Measurements from ENCODE around the gene RAF1.
"Not testable (repeated sequence)": the region's sequence is repeated elsewhere in the genome, so short reads cannot be mapped to it uniquely, and the experiment has no call there.

Gene RAF1

GRCh38 chr3:12663936-12664908 lies at the start of gene RAF1:
Gene RAF1 (minus strand): TSS chr3:12664117. CDS start chr3:12618721, 45,396 bp downstream.
- peak; percentile 97 for DNase-seq

- no peak for DNase-seq
These were observed 46.1 kb upstream of the RAF1 start for GRCh38 chr3:12710062-12710461.

GRCh38 chr3:12709334-12709733 lies 45.4 kb upstream of the RAF1 start:
- DNase-seq, result no peak

- DNase-seq, result no peak
These were observed 44.8 kb upstream of the RAF1 start for GRCh38 chr3:12708584-12709192.

DNA sequence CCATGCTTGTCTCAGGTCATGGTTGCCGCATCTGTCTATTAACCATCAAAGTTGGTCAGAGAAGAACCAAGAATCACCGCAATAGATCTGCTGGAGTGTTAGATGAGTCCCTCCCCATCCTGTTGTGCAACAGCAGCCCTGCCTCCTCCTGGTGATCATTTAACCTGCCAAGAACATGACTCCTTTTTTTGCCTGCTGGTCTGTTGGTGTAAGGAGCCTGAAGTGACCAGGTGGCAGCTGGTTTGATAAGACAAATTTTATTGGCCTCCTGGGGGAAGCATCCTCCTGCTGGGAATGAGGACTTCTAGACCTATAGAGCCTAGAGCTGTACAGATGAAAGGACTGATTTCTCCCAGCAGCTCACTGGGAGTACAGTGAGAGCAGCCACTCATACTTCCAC lies 43.5 kb upstream of the RAF1 start:
- no peak for DNase-seq

- peak; percentile 87 for DNase-seq
These were observed 42.8 kb upstream of the RAF1 start for GRCh38 chr3:12706504-12707253.

- DNase-seq, result no peak
These were observed 42.1 kb upstream of the RAF1 start for GRCh38 chr3:12705981-12706380.

DNA sequence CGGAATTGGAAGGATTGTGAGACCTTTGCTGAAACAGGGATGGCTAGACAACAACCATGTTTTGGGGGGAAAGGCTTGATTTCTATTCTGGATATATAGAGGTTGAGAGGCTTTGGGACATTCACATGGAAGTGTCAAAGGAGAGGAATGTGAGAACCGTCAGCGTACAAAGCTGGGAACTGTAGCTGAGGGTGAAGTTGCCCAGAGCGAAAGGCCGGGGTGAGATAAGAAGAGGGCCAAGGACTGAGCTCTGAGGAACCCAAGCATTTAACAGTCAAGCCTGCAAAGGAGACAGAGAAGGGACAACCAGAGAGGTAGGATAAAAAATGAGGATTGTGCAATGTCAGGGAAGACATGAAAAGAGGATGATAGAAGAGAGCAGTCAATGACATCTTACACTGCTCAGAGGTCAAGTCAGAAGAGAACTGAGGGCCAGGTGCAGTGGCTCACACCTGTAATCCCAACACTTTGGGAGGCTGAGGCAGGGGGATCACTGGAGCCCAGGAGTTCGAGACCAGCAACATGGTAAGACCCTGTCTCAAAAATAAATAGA lies 41.5 kb upstream of the RAF1 start:
- DNase-seq, result no peak

DNA sequence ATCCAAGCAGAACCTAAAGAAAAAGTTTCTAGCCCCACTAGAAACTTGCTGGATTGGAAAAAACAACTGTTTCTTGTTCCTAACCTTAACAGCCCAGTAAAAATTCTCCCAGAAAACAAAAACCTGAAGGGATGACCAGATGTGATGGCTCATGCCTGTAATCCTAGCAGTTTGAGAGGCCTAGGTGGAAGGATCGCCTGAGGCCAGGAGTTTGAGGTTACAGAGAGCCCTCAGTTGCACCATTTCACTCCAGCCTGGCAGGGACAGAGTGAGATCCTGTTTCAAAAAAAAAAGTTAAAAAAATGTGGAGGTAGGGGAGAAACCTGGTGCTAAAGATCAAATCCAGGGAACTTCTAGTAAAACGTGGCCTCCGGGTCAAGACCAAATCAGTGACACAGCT lies 38.6 kb upstream of the RAF1 start:
- no peak for DNase-seq

DNA sequence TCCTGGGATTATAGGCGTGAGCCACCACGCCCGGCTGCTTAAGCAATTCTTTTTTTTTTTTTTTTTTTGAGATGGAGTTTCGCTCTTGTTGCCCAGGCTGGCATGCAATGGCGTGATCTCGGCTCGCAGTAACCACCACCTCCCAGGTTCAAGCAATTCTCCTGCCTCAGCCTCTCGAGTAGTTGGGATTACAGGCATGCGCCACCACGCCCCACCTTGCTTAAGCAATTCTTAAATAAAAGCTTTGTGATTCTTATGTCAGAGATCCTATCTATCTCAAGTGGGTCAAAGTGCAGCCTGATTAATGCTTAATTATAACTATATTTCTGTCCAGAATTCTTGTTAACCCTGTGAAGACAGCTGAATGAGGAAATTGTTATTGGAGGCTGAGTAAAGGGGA lies 37.7 kb upstream of the RAF1 start:
- DNase-seq, result not testable (repeated sequence)

GRCh38 chr3:12700800-12701199 lies 36.9 kb upstream of the RAF1 start:
- DNase-seq, result no peak

GRCh38 chr3:12695916-12696315 lies 32.0 kb upstream of the RAF1 start:
- DNase-seq, result no peak

- DNase-seq, result no peak
These were observed 31.2 kb upstream of the RAF1 start for GRCh38 chr3:12695112-12695511.

GRCh38 chr3:12692444-12692843 lies 28.5 kb upstream of the RAF1 start:
- no peak for DNase-seq

- no peak for DNase-seq
These were observed 26.2 kb upstream of the RAF1 start for GRCh38 chr3:12689997-12690711.

DNA sequence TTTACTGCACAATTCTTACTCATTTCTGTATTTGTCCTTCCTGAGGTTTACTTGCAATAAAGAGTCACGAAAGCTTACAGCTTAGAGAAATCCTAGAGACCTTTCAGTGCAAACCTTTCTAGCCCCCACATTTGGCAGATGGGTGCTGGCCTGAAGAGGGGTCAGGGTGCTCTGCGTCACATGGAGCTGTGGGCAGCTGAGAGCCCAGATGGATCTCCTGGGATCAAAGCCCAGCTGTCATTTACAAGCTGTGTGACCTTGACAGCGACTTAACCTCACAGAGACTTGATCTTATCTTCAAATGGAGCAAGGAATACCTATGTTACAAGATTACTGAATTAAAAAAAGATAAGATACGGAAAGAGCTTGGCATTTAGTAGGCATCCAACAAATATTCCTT lies 24.0 kb upstream of the RAF1 start:
- no peak for DNase-seq

GRCh38 chr3:12686096-12686495 lies 22.2 kb upstream of the RAF1 start:
- no peak for DNase-seq

DNA sequence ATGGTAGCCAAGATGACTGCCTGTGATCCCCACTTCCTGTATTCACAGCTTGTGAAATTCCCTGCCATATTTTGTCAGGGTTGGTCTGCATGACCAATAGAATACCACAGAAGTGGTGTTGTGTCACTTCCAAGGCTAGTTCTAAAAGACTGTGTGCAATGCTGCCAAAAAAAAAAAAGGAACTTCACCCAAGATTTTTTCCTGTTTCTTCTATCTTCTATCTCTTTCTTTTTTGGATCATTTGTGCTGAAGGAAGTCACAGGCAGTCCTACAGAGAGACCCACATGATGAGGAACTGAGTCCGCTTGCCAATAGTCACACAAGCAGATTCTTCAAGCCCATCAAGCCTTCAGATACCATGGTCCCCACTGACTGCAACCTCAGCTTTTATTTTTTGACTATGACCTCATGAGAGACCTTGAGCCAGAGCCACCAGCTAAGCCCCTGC lies 18.1 kb upstream of the RAF1 start:
- peak; percentile 19 for DNase-seq

DNA sequence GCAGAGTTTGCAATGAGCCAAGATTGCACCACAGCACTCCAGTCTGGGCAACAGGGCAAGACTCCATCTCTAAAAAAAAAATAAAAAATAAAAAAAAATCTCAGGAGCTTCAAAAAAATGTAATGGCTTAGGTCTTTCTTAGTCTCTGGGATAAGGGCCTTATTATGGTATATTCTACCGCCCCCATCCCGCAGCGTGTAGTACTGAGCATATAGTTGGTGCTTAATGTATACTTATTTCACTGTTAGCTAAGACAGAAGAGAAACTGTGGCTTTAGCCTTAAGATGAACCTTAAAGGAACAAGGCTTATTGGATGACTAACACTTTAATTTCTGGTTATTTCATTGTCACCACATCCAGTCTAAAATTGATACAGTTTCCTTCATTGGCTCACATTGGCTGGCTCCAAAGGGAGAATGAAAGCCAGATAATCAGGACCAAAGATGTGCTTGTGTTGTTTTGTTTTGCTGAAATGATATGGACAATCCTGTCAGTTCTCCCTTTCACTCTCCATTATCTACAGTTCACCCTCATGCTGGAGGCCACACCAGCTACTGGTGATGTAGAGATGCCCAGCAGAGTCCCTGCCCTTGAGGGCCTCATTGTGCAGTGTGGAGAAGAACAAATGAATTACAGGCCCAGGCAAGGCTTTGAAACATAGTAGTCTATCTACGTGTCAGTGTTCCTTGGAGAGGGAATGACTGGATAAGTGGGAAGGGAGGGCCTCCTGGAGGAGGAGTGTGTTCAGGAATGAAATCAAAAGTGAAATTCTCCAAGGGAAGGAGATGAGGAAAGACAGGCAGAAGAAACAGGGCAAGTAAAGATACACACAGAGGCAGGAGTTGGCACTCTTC lies 17.4 kb upstream of the RAF1 start:
- no peak for DNase-seq

DNA sequence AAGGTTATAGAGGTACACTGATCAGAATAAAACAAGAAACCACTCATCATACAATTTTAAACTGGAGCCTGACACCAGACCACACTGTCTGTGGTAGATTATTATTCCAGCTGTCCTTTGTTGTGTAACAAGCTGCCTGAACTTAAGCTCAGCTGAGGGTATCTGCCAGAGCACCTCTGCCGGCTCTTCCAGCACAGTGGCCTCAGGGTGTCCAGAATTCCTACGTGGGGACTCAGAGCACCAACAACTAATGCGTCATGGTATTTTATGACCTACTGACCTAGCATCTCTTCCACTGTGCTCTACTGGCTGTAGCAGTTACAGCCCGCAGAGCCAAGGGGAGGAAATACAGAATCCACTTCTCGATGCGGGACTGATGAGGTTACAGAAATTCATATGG lies 15.6 kb upstream of the RAF1 start:
- no peak for DNase-seq

GRCh38 chr3:12677616-12678015 lies 13.7 kb upstream of the RAF1 start:
- DNase-seq, result no peak
